Amniotic stem cell (primary cell): ENCODE data around the gene PTPRG.

Experiments used
- DNase-seq: peaks from one replicate; lab custom pipeline; 2025; lab: John Stamatoyannopoulos, UW

Gene PTPRG

GRCh38 chr3:61865466-61866152 lies 304.2 kb downstream of the PTPRG start:
- DNase-seq, result no peak

GRCh38 chr3:61866153-61866542 lies 304.8 kb downstream of the PTPRG start:
- DNase-seq, result no peak

GRCh38 chr3:61866961-61867461 lies 305.6 kb downstream of the PTPRG start:
- no peak for DNase-seq

- no peak for DNase-seq
Measured at GRCh38 chr3:61868499-61868898, 307.1 kb downstream of the PTPRG start.

- no peak for DNase-seq
Measured at GRCh38 chr3:61869371-61869770, 308.0 kb downstream of the PTPRG start.

- DNase-seq, result no peak
Measured at GRCh38 chr3:61871644-61872043, 310.3 kb downstream of the PTPRG start.

- DNase-seq, result no peak
Measured at GRCh38 chr3:61872077-61872706, 310.8 kb downstream of the PTPRG start.

- DNase-seq, result no peak
Measured at GRCh38 chr3:61875046-61875844, 313.9 kb downstream of the PTPRG start.

- no peak for DNase-seq
Measured at GRCh38 chr3:61875976-61876671, 314.8 kb downstream of the PTPRG start.

GRCh38 chr3:61876797-61877196 lies 315.4 kb downstream of the PTPRG start:
- DNase-seq, result no peak

GRCh38 chr3:61877359-61878138 lies 316.2 kb downstream of the PTPRG start:
- DNase-seq, result no peak

GRCh38 chr3:61882253-61882652 lies 320.9 kb downstream of the PTPRG start:
- no peak for DNase-seq

- DNase-seq, result no peak
Measured at GRCh38 chr3:61884794-61885193, 323.4 kb downstream of the PTPRG start.

- no peak for DNase-seq
Measured at GRCh38 chr3:61885414-61885813, 324.0 kb downstream of the PTPRG start.

GRCh38 chr3:61887206-61887605 lies 325.8 kb downstream of the PTPRG start:
- no peak for DNase-seq

- DNase-seq, result no peak
Measured at GRCh38 chr3:61889259-61889658, 327.9 kb downstream of the PTPRG start.

GRCh38 chr3:61890167-61890566 lies 328.8 kb downstream of the PTPRG start:
- no peak for DNase-seq

- DNase-seq, result no peak
Measured at GRCh38 chr3:61890586-61890985, 329.2 kb downstream of the PTPRG start.

GRCh38 chr3:61892891-61893290 lies 331.5 kb downstream of the PTPRG start:
- DNase-seq, result no peak

GRCh38 chr3:61893840-61894566 lies 332.6 kb downstream of the PTPRG start:
- no peak for DNase-seq
